OCI-LY7 (cell line): ENCODE measurements around the gene LMTK3. TPM values are rescaled to one million over a fixed set of nuclear protein-coding genes. Genes with fewer than 3 reads are reported as not detected.

Experiments
- BruUV-seq: library from RNA; stranded (reverse); fragments of 400-500 nt; replicated peaks from 2 replicates; lab custom pipeline; 2021; lab: Mats Ljungman, UMichigan
- CTCF ChIA-PET: fragments of 300-600 bp; sonication (Branson Sonifier 250); formaldehyde crosslinking; loops from one replicate; lab custom pipeline; 2022; ENCODE audit warnings: antibody characterized with exemption; ENCODE audit not compliant: unreplicated experiment; lab: Charles Lee
- POLR2A ChIA-PET: fragments of 300-600 bp; sonication (Branson Sonifier 250); formaldehyde crosslinking; loops from one replicate; lab custom pipeline; 2022; ENCODE audit warnings: antibody characterized with exemption; lab: Charles Lee
- DNase-seq: peaks from one replicate; pipeline ENCODE4 v3.0.0-alpha.2; 2015; ENCODE audit warnings: low spot score
- H2AFZ ChIP-seq: fragments of 200-600 bp; sonication (generic), shearing (Covaris generic); 2 replicates; pipeline ENCODE4 v1.6.1; 2014; ENCODE audit warnings: mild to moderate bottlenecking, antibody characterized with exemption, low read length, moderate library complexity
- H3K27ac ChIP-seq: fragments of 200-600 bp; sonication (generic); 2 replicates; pipeline ENCODE4 v1.5.1; 2014; ENCODE audit warnings: mixed run types, low read depth, mild to moderate bottlenecking, moderate library complexity, low read length, inconsistent platforms; ENCODE audit not compliant: poor library complexity, severe bottlenecking
- H3K36me3 ChIP-seq: fragments of 200-600 bp; sonication (generic); 2 replicates; pipeline ENCODE4 v1.6.1; 2014; ENCODE audit warnings: mild to moderate bottlenecking, antibody characterized with exemption, low read length, moderate library complexity, mixed read lengths; ENCODE audit not compliant: insufficient read depth
- H3K4me1 ChIP-seq: fragments of 200-600 bp; sonication (generic); 2 replicates; pipeline ENCODE4 v1.5.1; 2014; ENCODE audit warnings: mild to moderate bottlenecking, low read length; ENCODE audit not compliant: insufficient read depth, poor library complexity, severe bottlenecking
- H3K4me2 ChIP-seq: fragments of 200-600 bp; sonication (generic); 2 replicates; pipeline ENCODE4 v1.6.1; 2014; ENCODE audit warnings: mild to moderate bottlenecking, low read length
- H3K4me3 ChIP-seq: fragments of 200-600 bp; sonication (generic); 2 replicates; pipeline ENCODE4 v1.5.1; 2014; ENCODE audit warnings: mild to moderate bottlenecking, low read depth, low read length; ENCODE audit not compliant: poor library complexity, severe bottlenecking
- H3K79me2 ChIP-seq: fragments of 200-600 bp; sonication (generic); 2 replicates; pipeline ENCODE4 v1.6.1; 2016; ENCODE audit warnings: low read depth, mild to moderate bottlenecking, low read length, moderate library complexity, mixed read lengths; ENCODE audit not compliant: insufficient read depth
- H3K9me2 ChIP-seq: fragments of 200-600 bp; sonication (generic); 2 replicates; pipeline ENCODE4 v1.6.1; 2016; ENCODE audit warnings: mild to moderate bottlenecking, low read length, mixed read lengths; ENCODE audit not compliant: insufficient read depth
- H3K9me3 ChIP-seq: fragments of 200-600 bp; sonication (generic); 2 replicates; pipeline ENCODE4 v1.6.1; 2014; ENCODE audit warnings: mild to moderate bottlenecking, mixed run types, low read length, mixed read lengths
- H4K20me1 ChIP-seq: fragments of 200-600 bp; sonication (generic); 2 replicates; pipeline ENCODE4 v1.6.1; 2014; ENCODE audit warnings: mild to moderate bottlenecking, antibody characterized with exemption, low read length, moderate library complexity, mixed read lengths; ENCODE audit not compliant: insufficient read depth
- CTCF ChIP-seq: fragments of 200-600 bp; sonication (generic); conservative IDR thresholded peaks from 2 replicates; pipeline ENCODE4 v1.5.1; 2014; ENCODE audit warnings: mild to moderate bottlenecking, antibody characterized with exemption, low read length, moderate library complexity, mixed read lengths
- EZH2phosphoT487 ChIP-seq: fragments of 200-600 bp; sonication (generic); IDR thresholded peaks from 2 replicates; pipeline ENCODE4 v1.6.1; 2018; ENCODE audit warnings: low read depth, borderline replicate concordance, mild to moderate bottlenecking, mixed run types, antibody characterized with exemption, low read length, moderate library complexity, mixed read lengths
- intact Hi-C: fragments of 100-400 bp; cut with micrococcal nuclease; formaldehyde crosslinking; loops from one replicate; pipeline ENCODE4 v1.10.0; 2022; ENCODE audit not compliant: unreplicated experiment
- total RNA-seq, 2 experiments: library from RNA; depleted of rRNA in 1 of 2; stranded (reverse); fragments of >200 nt in 1 of 2; shearing (Covaris generic) in 1 of 2; gene quantifications; 2 replicates each; pipeline ENCODE4 v1.2.3, GENCODE V29; 2014 to 2022

LMTK3 gene
- total RNA-seq, 2 experiments from 2014 or later, result 1.3 to 9.7 TPM

GRCh38 chr19:48465215-48465614 is 46.4 kb downstream of the LMTK3 start:
- Histone ChIP-seq H3K4me3 (no peak overlapping the region), H4K20me1 (peaks cover 5% of the 10 kb centered on the region; the same call in 1 of the 2 replicates), H3K79me2 (peaks cover 5% of the 10 kb centered on the region), H2AFZ (no peak overlapping the region), H3K4me1 (peaks cover 11% of the 10 kb centered on the region), H3K9me3 (no peaks in the 10 kb centered on the region), H3K36me3 (peaks cover 27% of the 10 kb centered on the region; the same call in 1 of the 2 replicates), H3K9me2 (no peaks in the 10 kb centered on the region), H3K4me2 (no peak overlapping the region), H3K27ac (no peak overlapping the region)
- TSS peak; percentile 25 for BruUV-seq
- intact Hi-C loops, result no loop called here
- TF ChIP-seq CTCF (no peak), EZH2phosphoT487 (no peak)
- POLR2A ChIA-PET, result no interaction called here
- CTCF ChIA-PET, result no interaction called here
- no peak for DNase-seq

- intact Hi-C loops, result no loop called here
Observed at GRCh38 chr19:48461982-48462655, 49.5 kb downstream of the LMTK3 start.

More at GRCh38 chr19:48461982-48462655, 49.5 kb downstream of the LMTK3 start:
- Histone ChIP-seq H3K4me3 (no peak overlapping the region), H3K36me3 (peaks cover 47% of the 10 kb centered on the region; the same call in 1 of the 2 replicates), H3K4me1 (no peaks in the 10 kb centered on the region), H3K79me2 (no peaks in the 10 kb centered on the region), H3K27ac (no peak overlapping the region), H2AFZ (no peak overlapping the region), H3K4me2 (no peak overlapping the region), H4K20me1 (no peaks in the 10 kb centered on the region), H3K9me2 (no peaks in the 10 kb centered on the region), H3K9me3 (no peaks in the 10 kb centered on the region)
- ChIA-PET CTCF (no interaction called here), POLR2A (no interaction called here)
- TF ChIP-seq EZH2phosphoT487 (no peak), CTCF (no peak)
- peak; percentile 35 for DNase-seq
- no TSS peak for BruUV-seq
